GM23338 (cell line): ENCODE data around the gene SRP14.

Experiments used
- CTCF ChIP-seq, 2 experiments: fragments of 200-600 bp in 1 of 2; sonication (generic) in 1 of 2; conservative IDR thresholded peaks; 2 replicates each; pipeline versions ENCODE4 v1.5.1 to v1.6.1; 2016 to 2017; ENCODE audit warnings: antibody characterized with exemption in 2 of 2, low read depth in 2 of 2, mild to moderate bottlenecking in 2 of 2, moderate library complexity in 1 of 2
- EZH2 ChIP-seq: fragments of 200-600 bp; sonication (generic); IDR thresholded peaks from one replicate; pipeline ENCODE4 v1.8.0; 2017; ENCODE audit warnings: antibody characterized with exemption, mild to moderate bottlenecking, low read depth; ENCODE audit not compliant: unreplicated experiment
- EZH2phosphoT487 ChIP-seq: fragments of 200-600 bp; sonication (generic); IDR thresholded peaks from one replicate; pipeline ENCODE4 v1.8.1; 2018; ENCODE audit warnings: antibody characterized with exemption; ENCODE audit not compliant: unreplicated experiment
- POLR2AphosphoS5 ChIP-seq: IDR thresholded peaks from 2 replicates; pipeline ENCODE4 v1.6.1; 2016; ENCODE audit warnings: antibody characterized with exemption, low read depth
- TF ChIP-seq, protein P1 (sequence below): IDR thresholded peaks from one replicate; pipeline ENCODE4 v1.6.1; 2018; ENCODE audit warnings: antibody characterized with exemption; ENCODE audit not compliant: unreplicated experiment

DNA sequence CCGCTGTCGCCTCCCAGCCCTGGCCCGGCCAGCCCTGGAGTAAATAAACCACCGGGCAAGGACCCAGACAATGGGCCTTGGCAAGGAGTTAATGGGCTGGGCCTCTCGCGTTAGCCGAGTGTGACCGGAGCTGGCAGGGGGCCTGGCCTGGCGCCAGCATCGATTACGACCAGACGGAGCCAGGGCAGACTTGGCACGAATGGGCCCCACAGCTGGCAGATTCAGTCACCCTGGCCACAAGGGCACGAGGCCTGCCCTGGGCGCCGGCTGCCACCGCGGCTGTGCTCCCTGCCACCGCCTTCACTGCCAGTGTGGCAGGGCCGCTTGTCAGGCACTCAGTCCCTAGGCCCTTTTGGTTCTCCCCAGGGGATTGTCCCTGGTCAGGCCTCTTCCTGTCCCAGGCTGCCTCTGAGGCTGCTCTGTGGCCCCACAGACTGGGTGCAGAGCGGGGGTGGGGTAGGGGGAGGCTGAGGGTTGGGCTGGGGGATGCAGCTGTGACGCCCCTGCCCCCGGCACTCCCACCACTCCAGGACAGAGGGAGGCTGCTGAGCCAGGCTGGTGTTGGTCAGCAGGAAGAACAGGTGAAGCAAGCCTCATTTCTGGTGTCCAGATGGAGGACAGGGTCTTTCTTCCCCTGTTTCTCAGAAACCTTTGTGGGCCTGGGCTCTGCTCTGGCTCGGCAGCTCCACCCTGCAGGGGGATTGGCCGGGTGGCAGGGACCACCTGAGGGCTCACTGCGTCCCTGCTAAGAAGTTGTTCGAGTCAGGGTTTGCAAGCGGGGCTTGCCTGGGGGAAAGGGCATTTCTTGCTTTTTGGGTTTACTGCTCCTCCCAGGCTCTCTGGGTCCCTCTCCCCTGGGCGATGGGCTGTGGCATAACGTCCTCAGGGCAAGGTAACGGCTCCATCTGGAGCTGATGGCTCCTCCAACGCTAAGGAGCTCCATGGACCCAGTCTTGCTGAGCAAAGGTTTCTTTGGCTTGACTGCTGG lies 30.5 kb upstream of the SRP14 start:
- TF ChIP-seq CTCF (conservative IDR thresholded peaks at IDR 0.05; ENCODE audit: low read depth in 2 of 2) (no peak), EZH2 (no peak), POLR2AphosphoS5 (no peak), EZH2phosphoT487 (no peak)
- TF ChIP-seq, protein P1, sequence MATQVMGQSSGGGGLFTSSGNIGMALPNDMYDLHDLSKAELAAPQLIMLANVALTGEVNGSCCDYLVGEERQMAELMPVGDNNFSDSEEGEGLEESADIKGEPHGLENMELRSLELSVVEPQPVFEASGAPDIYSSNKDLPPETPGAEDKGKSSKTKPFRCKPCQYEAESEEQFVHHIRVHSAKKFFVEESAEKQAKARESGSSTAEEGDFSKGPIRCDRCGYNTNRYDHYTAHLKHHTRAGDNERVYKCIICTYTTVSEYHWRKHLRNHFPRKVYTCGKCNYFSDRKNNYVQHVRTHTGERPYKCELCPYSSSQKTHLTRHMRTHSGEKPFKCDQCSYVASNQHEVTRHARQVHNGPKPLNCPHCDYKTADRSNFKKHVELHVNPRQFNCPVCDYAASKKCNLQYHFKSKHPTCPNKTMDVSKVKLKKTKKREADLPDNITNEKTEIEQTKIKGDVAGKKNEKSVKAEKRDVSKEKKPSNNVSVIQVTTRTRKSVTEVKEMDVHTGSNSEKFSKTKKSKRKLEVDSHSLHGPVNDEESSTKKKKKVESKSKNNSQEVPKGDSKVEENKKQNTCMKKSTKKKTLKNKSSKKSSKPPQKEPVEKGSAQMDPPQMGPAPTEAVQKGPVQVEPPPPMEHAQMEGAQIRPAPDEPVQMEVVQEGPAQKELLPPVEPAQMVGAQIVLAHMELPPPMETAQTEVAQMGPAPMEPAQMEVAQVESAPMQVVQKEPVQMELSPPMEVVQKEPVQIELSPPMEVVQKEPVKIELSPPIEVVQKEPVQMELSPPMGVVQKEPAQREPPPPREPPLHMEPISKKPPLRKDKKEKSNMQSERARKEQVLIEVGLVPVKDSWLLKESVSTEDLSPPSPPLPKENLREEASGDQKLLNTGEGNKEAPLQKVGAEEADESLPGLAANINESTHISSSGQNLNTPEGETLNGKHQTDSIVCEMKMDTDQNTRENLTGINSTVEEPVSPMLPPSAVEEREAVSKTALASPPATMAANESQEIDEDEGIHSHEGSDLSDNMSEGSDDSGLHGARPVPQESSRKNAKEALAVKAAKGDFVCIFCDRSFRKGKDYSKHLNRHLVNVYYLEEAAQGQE: no peak
